HEK293 (cell line): ENCODE data around the gene CTIF.

ENCODE experiments used
- FEZF1 ChIP-seq: fragments of 450-650 bp; formaldehyde crosslinking; IDR thresholded peaks from 2 replicates; pipeline ENCODE4 v1.5.1; 2016; ENCODE audit warnings: missing biosample characterization, missing genetic modification characterization
- GFI1B ChIP-seq: fragments of 450-650 bp; formaldehyde crosslinking; IDR thresholded peaks from 2 replicates; pipeline ENCODE4 v1.5.1; 2016; ENCODE audit warnings: missing biosample characterization, missing genetic modification characterization
- GLI4 ChIP-seq: fragments of 450-650 bp; formaldehyde crosslinking; IDR thresholded peaks from 2 replicates; pipeline ENCODE4 v1.5.1; 2016; ENCODE audit warnings: missing biosample characterization, missing genetic modification characterization
- HOXD13 ChIP-seq: sonication (generic); formaldehyde crosslinking; IDR thresholded peaks from 2 replicates; pipeline ENCODE4 v1.8.0; 2022; ENCODE audit warnings: missing genetic modification reagents, borderline replicate concordance
- KLF10 ChIP-seq: fragments of 450-650 bp; IDR thresholded peaks from 2 replicates; pipeline ENCODE4 v1.5.1; 2018; ENCODE audit warnings: missing biosample characterization, mild to moderate bottlenecking, missing genetic modification characterization
- KLF9 ChIP-seq: fragments of 450-650 bp; formaldehyde crosslinking; IDR thresholded peaks from 2 replicates; pipeline ENCODE4 v1.5.1; 2016; ENCODE audit warnings: missing biosample characterization, missing genetic modification characterization, low read depth
- OSR2 ChIP-seq: fragments of 450-650 bp; formaldehyde crosslinking; IDR thresholded peaks from 2 replicates; pipeline ENCODE4 v1.5.1; 2016; ENCODE audit warnings: missing biosample characterization, missing genetic modification characterization
- PRDM1 ChIP-seq: fragments of 450-650 bp; formaldehyde crosslinking; IDR thresholded peaks from 2 replicates; pipeline ENCODE4; 2016; ENCODE audit warnings: missing biosample characterization, missing genetic modification characterization
- REPIN1 ChIP-seq: fragments of 450-650 bp; formaldehyde crosslinking; IDR thresholded peaks from 2 replicates; pipeline ENCODE4 v1.5.1; 2017; ENCODE audit warnings: missing biosample characterization, missing genetic modification characterization, low read depth
- SALL2 ChIP-seq: fragments of 450-650 bp; formaldehyde crosslinking; IDR thresholded peaks from 2 replicates; pipeline ENCODE4 v1.5.0; 2017; ENCODE audit warnings: missing biosample characterization, mild to moderate bottlenecking, missing genetic modification characterization, borderline replicate concordance
- SETDB1 ChIP-seq: IDR thresholded peaks from one replicate; pipeline ENCODE4 v1.6.1; 2017; ENCODE audit warnings: mild to moderate bottlenecking, low read length, moderate library complexity, mixed read lengths; ENCODE audit not compliant: insufficient read length
- SP2 ChIP-seq: fragments of 450-650 bp; formaldehyde crosslinking; IDR thresholded peaks from 2 replicates; pipeline ENCODE4 v1.5.1; 2016; ENCODE audit warnings: missing biosample characterization, missing genetic modification characterization
- TCF7L2 ChIP-seq: IDR thresholded peaks from 2 replicates; pipeline ENCODE4 v1.6.1; 2011; ENCODE audit warnings: low read depth, mild to moderate bottlenecking, inconsistent platforms, low read length, moderate library complexity, borderline replicate concordance
- YY2 ChIP-seq: fragments of 450-650 bp; formaldehyde crosslinking; IDR thresholded peaks from 2 replicates; pipeline ENCODE4 v1.5.1; 2016; ENCODE audit warnings: missing biosample characterization, missing genetic modification characterization
- ZBTB21 ChIP-seq: fragments of 450-650 bp; formaldehyde crosslinking; IDR thresholded peaks from 2 replicates; pipeline ENCODE4 v1.5.1; 2017; ENCODE audit warnings: missing biosample characterization, missing genetic modification characterization
- ZBTB48 ChIP-seq: fragments of 450-650 bp; formaldehyde crosslinking; IDR thresholded peaks from 2 replicates; pipeline ENCODE4 v1.5.1; 2016; ENCODE audit warnings: missing biosample characterization, missing genetic modification characterization
- ZIC2 ChIP-seq: fragments of 450-650 bp; formaldehyde crosslinking; IDR thresholded peaks from 2 replicates; pipeline ENCODE4 v1.5.1; 2016; ENCODE audit warnings: missing biosample characterization, missing genetic modification characterization
- ZNF114 ChIP-seq: fragments of 450-650 bp; formaldehyde crosslinking; IDR thresholded peaks from 2 replicates; pipeline ENCODE4 v1.5.0; 2017; ENCODE audit warnings: missing biosample characterization, missing genetic modification characterization
- ZNF146 ChIP-seq: fragments of 450-650 bp; formaldehyde crosslinking; IDR thresholded peaks from 2 replicates; pipeline ENCODE4 v1.5.1; 2016; ENCODE audit warnings: missing biosample characterization, missing genetic modification characterization
- ZNF155 ChIP-seq: fragments of 450-650 bp; formaldehyde crosslinking; IDR thresholded peaks from 2 replicates; pipeline ENCODE4 v1.5.1; 2016; ENCODE audit warnings: missing biosample characterization, missing genetic modification characterization
- ZNF23 ChIP-seq: fragments of 450-650 bp; formaldehyde crosslinking; IDR thresholded peaks from 2 replicates; pipeline ENCODE4 v1.5.1; 2016; ENCODE audit warnings: missing biosample characterization, missing genetic modification characterization, borderline replicate concordance
- ZNF24 ChIP-seq: fragments of 450-650 bp; formaldehyde crosslinking; IDR thresholded peaks from 2 replicates; pipeline ENCODE4 v1.5.1; 2016; ENCODE audit warnings: missing biosample characterization, missing genetic modification characterization
- ZNF324 ChIP-seq: fragments of 450-650 bp; formaldehyde crosslinking; IDR thresholded peaks from 2 replicates; pipeline ENCODE4 v1.5.1; 2016; ENCODE audit warnings: missing biosample characterization, missing genetic modification characterization
- ZNF404 ChIP-seq: fragments of 450-650 bp; formaldehyde crosslinking; IDR thresholded peaks from 2 replicates; pipeline ENCODE4 v1.5.1; 2017; ENCODE audit warnings: missing biosample characterization, missing genetic modification characterization
- ZNF423 ChIP-seq: fragments of 450-650 bp; formaldehyde crosslinking; IDR thresholded peaks from 2 replicates; pipeline ENCODE4 v1.5.1; 2016; ENCODE audit warnings: missing biosample characterization, missing genetic modification characterization
- ZNF558 ChIP-seq: fragments of 450-650 bp; formaldehyde crosslinking; IDR thresholded peaks from 2 replicates; pipeline ENCODE4 v1.5.1; 2016; ENCODE audit warnings: missing biosample characterization, missing genetic modification characterization
- ZNF560 ChIP-seq: fragments of 450-650 bp; formaldehyde crosslinking; IDR thresholded peaks from 2 replicates; pipeline ENCODE4 v1.5.1; 2017; ENCODE audit warnings: missing biosample characterization, missing genetic modification characterization, borderline replicate concordance
- ZNF610 ChIP-seq: fragments of 450-650 bp; formaldehyde crosslinking; IDR thresholded peaks from 2 replicates; pipeline ENCODE4 v1.5.1; 2016; ENCODE audit warnings: missing biosample characterization, missing genetic modification characterization, borderline replicate concordance
- ZNF664 ChIP-seq: fragments of 450-650 bp; formaldehyde crosslinking; IDR thresholded peaks from 2 replicates; pipeline ENCODE4 v1.5.1; 2016; ENCODE audit warnings: missing biosample characterization, missing genetic modification characterization
- ZNF701 ChIP-seq: fragments of 450-650 bp; formaldehyde crosslinking; IDR thresholded peaks from 2 replicates; pipeline ENCODE4 v1.5.1; 2016; ENCODE audit warnings: missing biosample characterization, missing genetic modification characterization
- ZNF747 ChIP-seq: fragments of 450-650 bp; formaldehyde crosslinking; IDR thresholded peaks from 2 replicates; pipeline ENCODE4 v1.5.1; 2016; ENCODE audit warnings: missing biosample characterization, missing genetic modification characterization
- ZNF776 ChIP-seq: fragments of 450-650 bp; formaldehyde crosslinking; IDR thresholded peaks from 2 replicates; pipeline ENCODE4 v1.5.0; 2017; ENCODE audit warnings: missing biosample characterization, missing genetic modification characterization, borderline replicate concordance
- ZNF777 ChIP-seq: fragments of 450-650 bp; formaldehyde crosslinking; IDR thresholded peaks from 2 replicates; pipeline ENCODE4 v1.5.1; 2017; ENCODE audit warnings: missing biosample characterization, missing genetic modification characterization, borderline replicate concordance
- ZNF785 ChIP-seq: fragments of 450-650 bp; formaldehyde crosslinking; IDR thresholded peaks from 2 replicates; pipeline ENCODE4 v1.5.1; 2016; ENCODE audit warnings: missing biosample characterization, missing genetic modification characterization
- TF ChIP-seq, protein P1 (sequence below): fragments of 450-650 bp; formaldehyde crosslinking; IDR thresholded peaks from 2 replicates; pipeline ENCODE4 v1.5.1; 2016; ENCODE audit warnings: missing biosample characterization, missing genetic modification characterization
- TF ChIP-seq, protein P2 (sequence below): sonication (generic); formaldehyde crosslinking; IDR thresholded peaks from 2 replicates; pipeline ENCODE4 v1.8.1; 2022; ENCODE audit warnings: mild to moderate bottlenecking, moderate library complexity, missing genetic modification reagents
- TF ChIP-seq, protein P3 (sequence below): fragments of 450-650 bp; formaldehyde crosslinking; IDR thresholded peaks from 2 replicates; pipeline ENCODE4 v1.5.1; 2017; ENCODE audit warnings: missing biosample characterization, missing genetic modification characterization
- TF ChIP-seq, protein P4 (sequence below): fragments of 450-650 bp; formaldehyde crosslinking; IDR thresholded peaks from 2 replicates; pipeline ENCODE4 v1.5.1; 2016; ENCODE audit warnings: missing biosample characterization, missing genetic modification characterization
- TF ChIP-seq, protein P5 (sequence below): fragments of 450-650 bp; formaldehyde crosslinking; IDR thresholded peaks from 2 replicates; pipeline ENCODE4 v1.5.1; 2016; ENCODE audit warnings: missing biosample characterization, missing genetic modification characterization

Gene CTIF

DNA sequence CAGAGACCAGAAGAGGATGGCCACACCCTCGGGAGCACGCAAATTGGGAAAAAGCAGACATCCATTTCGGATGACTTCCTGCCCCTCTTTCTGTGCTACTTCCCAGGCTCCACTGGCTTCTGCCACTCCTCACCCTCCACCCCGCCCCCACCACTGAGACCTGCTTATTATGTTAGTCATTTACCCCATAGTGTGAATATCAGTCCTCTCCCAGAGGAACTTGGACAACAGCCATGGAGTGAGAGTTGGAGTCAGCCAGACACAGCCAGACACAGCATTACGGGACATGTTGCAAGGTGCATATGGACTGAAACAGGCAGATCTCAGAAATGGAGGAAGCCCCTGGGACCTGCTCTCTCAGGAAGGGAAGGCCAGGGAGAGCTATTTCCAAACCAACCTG lies 51.8 kb downstream of the CTIF start (continued):
- TF ChIP-seq REPIN1 (tag by site-specific recombination) (no peak), PRDM1 (tag by site-specific recombination) (0 out of 2 replicates have a peak, but pooled peaks have one; percentile 29), YY2 (tag by site-specific recombination) (no peak), ZBTB21 (no peak), OSR2 (tag by site-specific recombination) (no peak), ZNF24 (tag by site-specific recombination) (no peak), ZNF776 (tag by site-specific recombination) (no peak), FEZF1 (tag by site-specific recombination) (peak; percentile 80), ZNF114 (no peak), ZNF610 (tag by site-specific recombination) (no peak), ZNF324 (tag by site-specific recombination) (no peak), GFI1B (tag by site-specific recombination) (no peak), GLI4 (tag by site-specific recombination) (no peak), ZNF423 (tag by site-specific recombination) (peak; percentile 65), TCF7L2 (no peak), ZNF23 (tag by site-specific recombination) (no peak), ZNF785 (tag by site-specific recombination) (no peak), SP2 (tag by site-specific recombination) (no peak), ZNF155 (no peak), ZIC2 (tag by site-specific recombination) (peak; percentile 79), ZBTB48 (tag by site-specific recombination) (no peak), KLF9 (tag by site-specific recombination) (no peak), ZNF146 (tag by site-specific recombination) (no peak), KLF10 (tag by site-specific recombination) (no peak), HOXD13 (CRISPR knock-in tag) (no peak), ZNF404 (tag by site-specific recombination) (no peak), SALL2 (tag by site-specific recombination) (no peak), ZNF664 (tag by site-specific recombination) (no peak), ZNF777 (tag by site-specific recombination) (no peak), SETDB1 (no peak), ZNF701 (tag by site-specific recombination) (no peak), ZNF747 (tag by site-specific recombination) (no peak), ZNF558 (tag by site-specific recombination) (no peak), ZNF560 (tag by site-specific recombination) (no peak)
- TF ChIP-seq, protein P1, sequence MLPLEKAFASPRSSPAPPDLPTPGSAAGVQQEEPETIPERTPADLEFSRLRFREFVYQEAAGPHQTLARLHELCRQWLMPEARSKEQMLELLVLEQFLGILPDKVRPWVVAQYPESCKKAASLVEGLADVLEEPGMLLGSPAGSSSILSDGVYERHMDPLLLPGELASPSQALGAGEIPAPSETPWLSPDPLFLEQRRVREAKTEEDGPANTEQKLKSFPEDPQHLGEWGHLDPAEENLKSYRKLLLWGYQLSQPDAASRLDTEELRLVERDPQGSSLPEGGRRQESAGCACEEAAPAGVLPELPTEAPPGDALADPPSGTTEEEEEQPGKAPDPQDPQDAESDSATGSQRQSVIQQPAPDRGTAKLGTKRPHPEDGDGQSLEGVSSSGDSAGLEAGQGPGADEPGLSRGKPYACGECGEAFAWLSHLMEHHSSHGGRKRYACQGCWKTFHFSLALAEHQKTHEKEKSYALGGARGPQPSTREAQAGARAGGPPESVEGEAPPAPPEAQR (tag by site-specific recombination), result no peak
- TF ChIP-seq, protein P2, sequence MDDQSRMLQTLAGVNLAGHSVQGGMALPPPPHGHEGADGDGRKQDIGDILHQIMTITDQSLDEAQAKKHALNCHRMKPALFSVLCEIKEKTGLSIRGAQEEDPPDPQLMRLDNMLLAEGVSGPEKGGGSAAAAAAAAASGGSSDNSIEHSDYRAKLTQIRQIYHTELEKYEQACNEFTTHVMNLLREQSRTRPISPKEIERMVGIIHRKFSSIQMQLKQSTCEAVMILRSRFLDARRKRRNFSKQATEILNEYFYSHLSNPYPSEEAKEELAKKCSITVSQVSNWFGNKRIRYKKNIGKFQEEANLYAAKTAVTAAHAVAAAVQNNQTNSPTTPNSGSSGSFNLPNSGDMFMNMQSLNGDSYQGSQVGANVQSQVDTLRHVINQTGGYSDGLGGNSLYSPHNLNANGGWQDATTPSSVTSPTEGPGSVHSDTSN (CRISPR knock-in tag), result no peak
- TF ChIP-seq, protein P3, sequence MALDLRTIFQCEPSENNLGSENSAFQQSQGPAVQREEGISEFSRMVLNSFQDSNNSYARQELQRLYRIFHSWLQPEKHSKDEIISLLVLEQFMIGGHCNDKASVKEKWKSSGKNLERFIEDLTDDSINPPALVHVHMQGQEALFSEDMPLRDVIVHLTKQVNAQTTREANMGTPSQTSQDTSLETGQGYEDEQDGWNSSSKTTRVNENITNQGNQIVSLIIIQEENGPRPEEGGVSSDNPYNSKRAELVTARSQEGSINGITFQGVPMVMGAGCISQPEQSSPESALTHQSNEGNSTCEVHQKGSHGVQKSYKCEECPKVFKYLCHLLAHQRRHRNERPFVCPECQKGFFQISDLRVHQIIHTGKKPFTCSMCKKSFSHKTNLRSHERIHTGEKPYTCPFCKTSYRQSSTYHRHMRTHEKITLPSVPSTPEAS (tag by site-specific recombination), result no peak
- TF ChIP-seq, protein P4, sequence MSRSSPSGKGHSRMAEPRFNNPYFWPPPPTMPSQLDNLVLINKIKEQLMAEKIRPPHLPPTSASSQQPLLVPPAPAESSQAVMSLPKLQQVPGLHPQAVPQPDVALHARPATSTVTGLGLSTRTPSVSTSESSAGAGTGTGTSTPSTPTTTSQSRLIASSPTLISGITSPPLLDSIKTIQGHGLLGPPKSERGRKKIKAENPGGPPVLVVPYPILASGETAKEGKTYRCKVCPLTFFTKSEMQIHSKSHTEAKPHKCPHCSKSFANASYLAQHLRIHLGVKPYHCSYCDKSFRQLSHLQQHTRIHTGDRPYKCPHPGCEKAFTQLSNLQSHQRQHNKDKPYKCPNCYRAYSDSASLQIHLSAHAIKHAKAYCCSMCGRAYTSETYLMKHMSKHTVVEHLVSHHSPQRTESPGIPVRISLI (tag by site-specific recombination), result no peak
- TF ChIP-seq, protein P5, sequence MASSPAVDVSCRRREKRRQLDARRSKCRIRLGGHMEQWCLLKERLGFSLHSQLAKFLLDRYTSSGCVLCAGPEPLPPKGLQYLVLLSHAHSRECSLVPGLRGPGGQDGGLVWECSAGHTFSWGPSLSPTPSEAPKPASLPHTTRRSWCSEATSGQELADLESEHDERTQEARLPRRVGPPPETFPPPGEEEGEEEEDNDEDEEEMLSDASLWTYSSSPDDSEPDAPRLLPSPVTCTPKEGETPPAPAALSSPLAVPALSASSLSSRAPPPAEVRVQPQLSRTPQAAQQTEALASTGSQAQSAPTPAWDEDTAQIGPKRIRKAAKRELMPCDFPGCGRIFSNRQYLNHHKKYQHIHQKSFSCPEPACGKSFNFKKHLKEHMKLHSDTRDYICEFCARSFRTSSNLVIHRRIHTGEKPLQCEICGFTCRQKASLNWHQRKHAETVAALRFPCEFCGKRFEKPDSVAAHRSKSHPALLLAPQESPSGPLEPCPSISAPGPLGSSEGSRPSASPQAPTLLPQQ (tag by site-specific recombination), result no peak
